Activated T-cell treated with anti-CD3 and anti-CD28 coated beads, Interleukin-2, amount 50 U/mL, for 4 hours (primary cell): ENCODE measurements around the gene TENM3. TPM values are rescaled to one million over a fixed set of nuclear protein-coding genes. Genes with fewer than 3 reads are reported as not detected.

Experiments
- ATAC-seq, 2 donors: fragments of 200-7000 bp; cut with Tn5 transposase; one replicate each; pipeline ENCODE4 v1.10.0; 2021
- DNase-seq: peaks from one replicate; pipeline ENCODE4 v3.0.0-alpha.2; 2020
- H3K27me3 Mint-ChIP-seq: one replicate; pipeline ENCODE4 v1.8.0; 2021; ENCODE audit warnings: low read depth, mixed read lengths
- H3K36me3 Mint-ChIP-seq: one replicate; pipeline ENCODE4 v1.8.0; 2022; ENCODE audit warnings: mixed read lengths; ENCODE audit not compliant: insufficient read depth
- H3K4me1 Mint-ChIP-seq: one replicate; pipeline ENCODE4 v1.8.0; 2021; ENCODE audit warnings: low read depth, mixed read lengths
- H3K4me3 Mint-ChIP-seq: one replicate; pipeline ENCODE4 v1.8.0; 2021; ENCODE audit warnings: mild to moderate bottlenecking, moderate library complexity, mixed read lengths
- H3K9me3 Mint-ChIP-seq: one replicate; pipeline ENCODE4 v1.8.0; 2021; ENCODE audit warnings: mixed read lengths
- total RNA-seq, 3 donors: library from RNA; stranded (reverse); gene quantifications; one replicate each; pipeline ENCODE4 v1.2.1, GENCODE V29; 2021

The TENM3 gene
- total RNA-seq, 3 donors from 2014 or later: 0.03 to 0.14 (median 0.13) TPM

GRCh38 chr4:182560358-182560757 lies 317.2 kb downstream of the TENM3 start:
- ATAC-seq: no peak

DNA sequence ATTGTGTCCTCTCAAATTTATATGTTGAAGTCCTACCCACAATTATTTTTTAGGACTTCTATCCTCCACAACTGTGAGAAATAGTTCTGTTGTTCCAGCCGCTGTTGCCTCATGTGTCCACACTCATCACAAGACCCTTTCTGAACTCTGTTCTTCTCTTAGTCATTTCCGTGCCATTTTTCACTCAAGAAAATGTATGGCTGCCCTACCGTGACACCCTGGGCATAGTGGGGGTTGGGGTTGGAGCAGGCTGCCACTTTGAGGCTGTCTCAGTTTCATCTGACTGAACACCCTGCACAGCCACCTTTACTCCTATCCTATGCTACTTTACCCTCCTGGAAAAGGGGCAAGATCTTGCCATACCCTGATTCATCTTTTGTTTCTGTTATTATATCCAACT lies 319.1 kb downstream of the TENM3 start:
- no peaks in the 10 kb centered on the region for H3K9me3 Mint-ChIP-seq
- no peak overlapping the region for H3K4me3 Mint-ChIP-seq
- H3K27me3 Mint-ChIP-seq: peaks cover 10% of the 10 kb centered on the region
- DNase-seq (no peak), ATAC-seq (no peak)
- H3K4me1 Mint-ChIP-seq: no peaks in the 10 kb centered on the region
- no peaks in the 10 kb centered on the region for H3K36me3 Mint-ChIP-seq

More at GRCh38 chr4:182560358-182560757, 317.2 kb downstream of the TENM3 start:
- Mint-ChIP-seq H3K27me3 (peaks cover 10% of the 10 kb centered on the region), H3K36me3 (no peaks in the 10 kb centered on the region), H3K4me3 (no peak overlapping the region), H3K9me3 (no peaks in the 10 kb centered on the region), H3K4me1 (no peaks in the 10 kb centered on the region)
- DNase-seq: no peak

DNA sequence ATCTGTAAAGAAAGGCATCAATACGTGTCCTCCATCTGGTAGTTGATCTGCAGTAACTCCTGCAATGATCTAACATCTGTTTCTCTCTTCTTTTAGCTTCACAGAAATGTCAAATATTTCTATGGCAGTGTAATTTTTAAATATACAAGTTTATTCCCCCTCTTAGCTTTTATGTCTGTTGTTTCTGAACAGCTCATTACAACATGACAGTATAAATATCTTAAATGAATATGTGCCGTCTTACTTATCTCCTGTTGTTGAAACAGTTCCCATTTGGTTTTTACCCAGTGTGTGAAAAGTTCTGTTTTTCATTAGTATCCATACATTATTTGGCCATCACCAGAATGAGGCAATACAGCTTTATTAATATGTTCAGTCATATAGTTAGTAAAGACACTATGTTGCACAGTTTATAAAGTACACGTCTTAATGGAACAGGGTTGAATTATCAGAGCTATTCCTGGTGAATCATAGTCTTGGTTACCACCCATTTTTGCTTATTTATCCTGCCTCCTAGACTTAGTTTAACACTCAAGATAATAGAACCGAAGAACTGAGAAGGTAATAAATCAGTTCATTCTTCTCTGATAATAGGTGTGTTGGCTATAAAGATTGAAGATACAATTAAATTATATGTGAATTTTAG lies 321.6 kb downstream of the TENM3 start:
- no peak for ATAC-seq
- Mint-ChIP-seq H3K4me1 (no peaks in the 10 kb centered on the region), H3K4me3 (no peak overlapping the region), H3K36me3 (no peaks in the 10 kb centered on the region), H3K9me3 (no peaks in the 10 kb centered on the region), H3K27me3 (peaks cover 10% of the 10 kb centered on the region)
- no peak for DNase-seq

- Mint-ChIP-seq H3K36me3 (no peaks in the 10 kb centered on the region), H3K4me3 (no peak overlapping the region), H3K4me1 (no peaks in the 10 kb centered on the region), H3K9me3 (no peaks in the 10 kb centered on the region), H3K27me3 (peaks cover 3% of the 10 kb centered on the region)
- ATAC-seq (no peak), DNase-seq (no peak)
Observed at GRCh38 chr4:182567119-182567518, 323.9 kb downstream of the TENM3 start.

DNA sequence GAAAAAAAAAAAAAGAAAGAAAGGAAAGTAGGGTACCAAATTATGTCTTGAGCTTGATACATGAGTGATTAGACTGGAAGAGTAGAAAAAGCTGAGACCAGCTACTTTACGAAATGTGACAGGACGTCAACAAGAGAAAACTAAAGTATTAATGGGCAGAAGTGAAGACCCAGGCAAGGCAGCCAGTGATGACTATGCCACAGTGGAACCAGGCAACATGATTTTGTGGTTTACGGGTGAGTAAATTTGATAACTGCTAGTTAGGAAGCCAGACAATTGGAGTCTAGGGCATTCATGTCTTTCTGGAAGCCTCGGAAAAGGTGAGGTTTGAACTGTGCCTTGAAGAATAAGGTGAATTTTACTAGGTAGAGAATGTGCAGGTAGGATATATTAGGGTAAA lies 326.4 kb downstream of the TENM3 start:
- DNase-seq: no peak
- Mint-ChIP-seq H3K36me3 (no peaks in the 10 kb centered on the region), H3K27me3 (no peaks in the 10 kb centered on the region), H3K4me1 (no peaks in the 10 kb centered on the region), H3K9me3 (no peaks in the 10 kb centered on the region), H3K4me3 (no peak overlapping the region)
- ATAC-seq: no peak

- Mint-ChIP-seq H3K9me3 (no peaks in the 10 kb centered on the region), H3K27me3 (no peaks in the 10 kb centered on the region), H3K4me1 (no peaks in the 10 kb centered on the region), H3K36me3 (no peaks in the 10 kb centered on the region), H3K4me3 (no peak overlapping the region)
- ATAC-seq (no peak), DNase-seq (no peak)
Observed at GRCh38 chr4:182574706-182575105, 331.5 kb downstream of the TENM3 start.

DNA sequence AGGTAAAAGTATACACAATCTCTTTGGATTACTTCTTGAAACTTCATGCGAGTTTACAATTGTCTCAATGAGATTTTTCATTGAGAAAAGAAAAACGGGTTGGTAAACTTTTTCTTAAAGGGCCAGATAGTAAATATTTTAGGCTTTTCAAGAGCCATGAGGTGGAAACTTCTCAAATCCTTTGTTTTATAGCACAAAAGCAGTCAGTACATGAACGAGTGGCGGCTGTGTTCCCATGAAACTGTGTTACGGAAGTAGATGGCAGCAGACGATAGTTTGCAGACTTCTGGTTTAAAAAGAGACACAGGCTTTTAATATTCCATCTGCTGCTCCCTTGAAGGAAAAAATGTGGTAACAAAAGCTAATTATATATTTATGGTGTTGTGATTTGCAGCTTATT lies 332.0 kb downstream of the TENM3 start:
- no peak for DNase-seq

DNA sequence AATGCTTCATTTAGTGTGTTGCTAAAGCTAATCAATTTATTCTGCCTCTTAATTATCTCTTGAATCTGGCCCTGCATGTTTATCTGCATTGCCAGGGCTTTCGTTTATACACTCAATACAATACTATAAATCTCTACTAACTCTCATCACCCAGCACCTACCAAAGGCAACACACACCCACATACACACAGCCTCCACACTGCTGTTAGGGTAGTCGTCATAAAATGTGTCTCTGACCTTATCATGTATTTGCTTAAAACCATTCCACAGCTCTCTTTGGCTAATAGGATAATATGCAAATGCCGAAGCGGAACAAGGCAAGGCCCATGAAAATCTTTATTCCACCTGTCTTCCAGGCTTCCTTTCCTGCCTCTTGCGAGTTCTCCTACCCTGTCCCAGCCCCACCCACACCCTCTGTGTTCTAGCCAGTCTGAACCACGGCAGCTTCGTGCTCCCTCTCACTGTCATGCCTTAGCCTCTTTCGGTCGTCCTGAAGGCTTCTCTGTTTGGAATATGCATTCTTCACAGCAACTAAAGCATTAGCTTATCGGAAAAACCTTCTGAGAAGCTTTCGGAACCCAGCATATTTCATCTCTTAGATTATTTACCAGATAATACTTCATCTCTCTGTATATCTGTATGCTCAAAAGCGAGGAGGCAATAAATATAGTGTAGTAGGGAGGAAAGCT lies 333.5 kb downstream of the TENM3 start:
- no peaks in the 10 kb centered on the region for H3K27me3 Mint-ChIP-seq
- no peaks in the 10 kb centered on the region for H3K36me3 Mint-ChIP-seq
- H3K9me3 Mint-ChIP-seq: no peaks in the 10 kb centered on the region
- H3K4me3 Mint-ChIP-seq: no peak overlapping the region
- H3K4me1 Mint-ChIP-seq: no peaks in the 10 kb centered on the region
- no peak for DNase-seq
- no peak for ATAC-seq

More for the DNA sequence above, 332.0 kb downstream of the TENM3 start:
- Mint-ChIP-seq H3K4me1 (no peaks in the 10 kb centered on the region), H3K9me3 (no peaks in the 10 kb centered on the region), H3K36me3 (no peaks in the 10 kb centered on the region), H3K4me3 (no peak overlapping the region), H3K27me3 (no peaks in the 10 kb centered on the region)
- no peak for ATAC-seq

DNA sequence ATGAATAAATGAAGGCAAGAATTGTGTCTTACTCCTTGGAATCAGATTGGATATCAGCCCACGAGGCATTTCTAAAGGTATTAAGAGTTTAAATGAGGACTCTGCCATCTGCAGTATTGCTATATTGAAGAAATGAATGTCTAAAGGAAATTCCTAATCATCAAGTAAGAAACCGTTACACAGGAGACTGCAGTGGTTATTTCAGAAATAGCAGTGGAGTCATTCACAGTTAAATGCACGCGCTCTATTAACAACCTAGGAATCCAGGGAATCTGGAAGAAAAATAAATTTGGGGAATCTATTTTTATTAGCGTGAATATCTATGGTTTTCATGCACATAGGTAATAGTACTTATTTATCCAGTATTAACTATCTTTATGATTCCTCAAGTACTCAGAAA lies 334.2 kb downstream of the TENM3 start:
- Mint-ChIP-seq H3K9me3 (no peaks in the 10 kb centered on the region), H3K4me3 (no peak overlapping the region), H3K4me1 (no peaks in the 10 kb centered on the region), H3K36me3 (no peaks in the 10 kb centered on the region), H3K27me3 (no peaks in the 10 kb centered on the region)
- DNase-seq: no peak
- no peak for ATAC-seq

- no peaks in the 10 kb centered on the region for H3K27me3 Mint-ChIP-seq
- no peaks in the 10 kb centered on the region for H3K4me1 Mint-ChIP-seq
- DNase-seq: no peak
- H3K36me3 Mint-ChIP-seq: no peaks in the 10 kb centered on the region
- ATAC-seq: peak in 1 of 2 donors; percentile 34
- no peak overlapping the region for H3K4me3 Mint-ChIP-seq
- H3K9me3 Mint-ChIP-seq: no peaks in the 10 kb centered on the region
Observed at GRCh38 chr4:182578402-182578801, 335.2 kb downstream of the TENM3 start.

DNA sequence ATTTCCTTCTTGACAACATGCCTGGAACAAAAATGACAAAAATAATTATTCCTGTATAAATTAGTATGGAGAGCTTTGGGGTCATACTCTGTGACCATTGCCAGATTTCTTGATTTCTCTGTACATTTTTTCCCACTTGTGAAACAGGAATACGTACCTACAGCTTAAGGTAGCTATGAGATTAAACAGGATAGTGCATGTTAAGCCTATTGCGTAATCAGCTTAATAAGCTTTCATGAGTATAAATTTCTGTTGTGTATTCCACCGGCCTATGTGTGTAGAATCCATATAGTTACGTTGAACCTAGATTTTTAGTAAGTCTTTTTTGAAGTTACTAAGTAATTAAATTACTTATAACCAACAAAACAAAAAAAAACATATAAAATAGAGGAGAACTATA lies 339.0 kb downstream of the TENM3 start:
- no peaks in the 10 kb centered on the region for H3K4me1 Mint-ChIP-seq
- no peak overlapping the region for H3K4me3 Mint-ChIP-seq
- DNase-seq (no peak), ATAC-seq (no peak)
- no peaks in the 10 kb centered on the region for H3K36me3 Mint-ChIP-seq
- H3K9me3 Mint-ChIP-seq: no peaks in the 10 kb centered on the region
- no peaks in the 10 kb centered on the region for H3K27me3 Mint-ChIP-seq

- ATAC-seq (no peak), DNase-seq (no peak)
- H3K27me3 Mint-ChIP-seq: no peaks in the 10 kb centered on the region
- no peaks in the 10 kb centered on the region for H3K4me1 Mint-ChIP-seq
- H3K36me3 Mint-ChIP-seq: no peaks in the 10 kb centered on the region
- no peaks in the 10 kb centered on the region for H3K9me3 Mint-ChIP-seq
- no peak overlapping the region for H3K4me3 Mint-ChIP-seq
Observed at GRCh38 chr4:182583703-182584415, 340.7 kb downstream of the TENM3 start.

DNA sequence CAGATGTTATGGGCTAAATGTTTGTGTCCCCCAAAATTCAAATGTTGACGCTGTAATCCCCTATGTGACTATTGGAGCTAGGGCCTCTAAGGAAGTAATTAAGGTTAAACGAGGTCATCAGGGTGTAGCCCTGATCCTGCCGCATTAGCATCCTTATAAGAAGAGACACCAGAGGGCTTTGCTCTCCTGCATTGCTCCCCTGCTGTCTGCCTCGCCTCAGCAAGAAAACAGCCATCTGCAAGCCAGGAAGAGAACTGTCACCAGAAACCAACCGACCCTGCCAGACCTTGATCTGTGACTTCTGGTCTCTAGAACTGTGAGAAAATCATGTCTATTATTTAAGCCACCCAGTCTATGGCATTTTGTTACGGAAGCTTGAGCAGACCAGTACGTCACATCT lies 342.1 kb downstream of the TENM3 start:
- Mint-ChIP-seq H3K36me3 (no peaks in the 10 kb centered on the region), H3K9me3 (no peaks in the 10 kb centered on the region), H3K4me3 (no peak overlapping the region), H3K27me3 (no peaks in the 10 kb centered on the region), H3K4me1 (no peaks in the 10 kb centered on the region)
- DNase-seq (no peak), ATAC-seq (no peak)

DNA sequence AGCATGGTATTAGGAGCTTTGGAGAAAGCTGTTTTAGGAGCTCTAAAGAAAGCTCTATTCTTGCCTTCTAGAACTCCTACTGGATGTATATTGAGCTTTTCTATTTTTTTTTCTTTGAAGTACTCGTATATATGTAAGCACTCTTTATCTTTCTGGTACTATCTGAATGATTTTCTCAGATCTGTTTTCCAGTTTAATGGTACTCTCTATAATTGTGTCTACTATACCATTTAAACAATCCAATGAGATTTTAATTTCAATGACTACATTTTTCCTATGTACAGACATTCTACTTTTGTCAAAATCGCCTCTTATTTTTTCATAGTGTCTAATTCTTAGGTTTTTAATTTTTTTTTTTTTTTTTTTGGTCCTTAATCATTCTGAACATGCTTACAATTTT lies 345.9 kb downstream of the TENM3 start:
- no peak for DNase-seq
- H3K9me3 Mint-ChIP-seq: no peaks in the 10 kb centered on the region
- no peak overlapping the region for H3K4me3 Mint-ChIP-seq
- peaks cover 5% of the 10 kb centered on the region for H3K27me3 Mint-ChIP-seq
- no peaks in the 10 kb centered on the region for H3K4me1 Mint-ChIP-seq
- H3K36me3 Mint-ChIP-seq: no peaks in the 10 kb centered on the region
- ATAC-seq: no peak

GRCh38 chr4:182593402-182593801 lies 350.2 kb downstream of the TENM3 start:
- H3K36me3 Mint-ChIP-seq: no peaks in the 10 kb centered on the region
- H3K9me3 Mint-ChIP-seq: no peaks in the 10 kb centered on the region
- H3K4me3 Mint-ChIP-seq: no peak overlapping the region
- no peaks in the 10 kb centered on the region for H3K4me1 Mint-ChIP-seq
- peaks cover 7% of the 10 kb centered on the region for H3K27me3 Mint-ChIP-seq
- ATAC-seq: no peak
- no peak for DNase-seq
